ENCODE measurements around the gene PPP2R1A.
A peak's percentile ranks its signal among the peaks of the same experiment; 100 is the strongest.

The PPP2R1A gene

DNA sequence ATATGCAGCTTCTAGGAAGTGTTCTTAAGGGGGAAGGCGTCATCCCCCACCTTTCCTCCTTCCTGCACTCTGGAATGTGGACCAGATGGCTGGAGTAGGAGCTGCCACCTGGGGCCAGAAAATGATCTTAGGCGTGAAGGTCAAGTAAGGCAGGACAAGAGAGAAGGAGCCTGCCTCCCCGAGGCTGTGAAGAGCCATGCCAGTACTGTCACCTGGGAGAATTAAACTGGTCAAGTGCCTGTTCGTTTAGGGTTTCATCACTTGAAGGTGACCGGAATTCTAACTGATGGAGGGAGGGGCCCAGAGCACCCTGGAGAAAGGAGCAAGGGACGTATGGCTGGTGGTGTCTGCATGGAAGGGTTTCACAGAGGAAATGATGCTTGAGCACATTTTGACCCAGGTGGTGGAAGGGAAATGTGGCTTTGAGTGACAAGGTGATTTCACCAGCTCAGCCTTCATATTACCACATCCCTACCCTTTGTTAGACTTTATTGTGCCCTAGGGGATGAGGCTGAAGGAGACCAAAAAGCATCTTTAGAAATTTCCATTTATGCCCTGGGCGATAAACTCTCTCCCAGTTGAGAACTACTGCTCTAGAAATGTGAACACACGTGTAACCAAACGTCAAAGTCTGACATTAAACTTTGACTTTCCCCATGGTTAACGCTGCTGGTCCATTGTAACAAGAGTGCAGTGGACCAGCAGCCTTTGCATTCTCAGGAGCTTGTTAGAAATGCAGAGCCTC lies 37.5 kb downstream of the PPP2R1A start:
- no peaks in the 10 kb centered on the region for H3K4me1 ChIP-seq (ENCODE audit: control insufficient read depth, insufficient read depth, low read length)
- TF ChIP-seq ZNF302 (tag by site-specific recombination; IDR thresholded peaks at IDR 0.05; ENCODE audit: low read depth) (no peak), KLF10 (tag by site-specific recombination; IDR thresholded peaks at IDR 0.05) (no peak), ZNF529 (tag by site-specific recombination; IDR thresholded peaks at IDR 0.05; ENCODE audit: insufficient replicate concordance) (no peak), ZNF707 (tag by site-specific recombination; IDR thresholded peaks at IDR 0.05) (no peak), FEZF1 (tag by site-specific recombination; IDR thresholded peaks at IDR 0.05) (no peak), ZNF146 (tag by site-specific recombination; IDR thresholded peaks at IDR 0.05) (no peak), TCF7L2 (IDR thresholded peaks at IDR 0.05; ENCODE audit: borderline replicate concordance, low read depth, low read length) (no peak), ZNF37A (tag by site-specific recombination; IDR thresholded peaks at IDR 0.05) (no peak), GLI2 (tag by site-specific recombination; IDR thresholded peaks at IDR 0.05; ENCODE audit: borderline replicate concordance, low read depth) (no peak)
- H3K36me3 ChIP-seq (ENCODE audit: control insufficient read depth in 2 of 2, insufficient read depth in 1 of 2, low read length in 2 of 2), result peaks cover 59 to 66% of the 10 kb centered on the region in 2 experiments
- H3K4me3 ChIP-seq (ENCODE audit: low read depth, low read length), result no peak overlapping the region
- ChIA-PET CTCF (no interaction called here), POLR2A (interaction anchor here (1.4 kb wide), 1 partner anchor 38 kb away, joined by 3 read pairs; the partner anchor contains the start of gene PPP2R1A)
- no peaks in the 10 kb centered on the region for H3K9me3 ChIP-seq (ENCODE audit: control insufficient read depth, insufficient read depth, low read depth, low read length)
- H3K27ac ChIP-seq (ENCODE audit: extremely low read depth, low read depth, low read length), result no peak overlapping the region

DNA sequence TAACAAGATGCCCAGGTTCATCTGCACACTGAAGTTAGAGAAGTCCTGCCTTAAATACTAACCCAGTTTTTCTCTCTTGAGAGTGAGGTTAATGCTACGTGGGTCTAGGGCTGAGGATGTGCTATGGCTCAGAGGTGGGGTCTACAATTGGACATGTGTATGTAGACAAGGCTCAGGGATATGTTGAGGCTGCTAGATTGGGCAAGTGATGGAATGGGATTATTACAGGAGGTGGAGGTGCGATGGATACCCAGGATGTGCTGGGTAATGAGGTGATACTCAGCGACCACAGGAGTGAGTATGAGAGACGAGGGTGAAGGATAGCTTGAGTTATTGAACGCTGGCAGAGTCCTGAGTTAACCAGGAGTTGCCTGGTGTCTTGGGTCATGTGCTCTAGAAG lies 38.1 kb downstream of the PPP2R1A start:
- ChIA-PET POLR2A (no interaction called here), CTCF (no interaction called here)
- TF ChIP-seq ZNF777 (tag by site-specific recombination; IDR thresholded peaks at IDR 0.05; ENCODE audit: borderline replicate concordance), result no peak
- no peak for TF ChIP-seq ZBTB7A (tag by site-specific recombination; IDR thresholded peaks at IDR 0.05; ENCODE audit: low read depth)
- TF ChIP-seq ZNF146 (tag by site-specific recombination; IDR thresholded peaks at IDR 0.05), result no peak
- TF ChIP-seq ZNF140 (tag by site-specific recombination; IDR thresholded peaks at IDR 0.05), result no peak
- Histone ChIP-seq H3K27ac (ENCODE audit: extremely low read depth, low read depth, low read length) (peak overlapping the region; percentile 11; the same call in 1 of the 2 replicates), H3K4me1 (ENCODE audit: control insufficient read depth, insufficient read depth, low read length) (no peaks in the 10 kb centered on the region), H3K36me3 (ENCODE audit: control insufficient read depth in 2 of 2, insufficient read depth in 1 of 2, low read length in 2 of 2) (peaks cover 53 to 60% of the 10 kb centered on the region in 2 experiments), H3K9me3 (ENCODE audit: control insufficient read depth, insufficient read depth, low read depth, low read length) (no peaks in the 10 kb centered on the region), H3K4me3 (ENCODE audit: low read depth, low read length) (no peak overlapping the region)

DNA sequence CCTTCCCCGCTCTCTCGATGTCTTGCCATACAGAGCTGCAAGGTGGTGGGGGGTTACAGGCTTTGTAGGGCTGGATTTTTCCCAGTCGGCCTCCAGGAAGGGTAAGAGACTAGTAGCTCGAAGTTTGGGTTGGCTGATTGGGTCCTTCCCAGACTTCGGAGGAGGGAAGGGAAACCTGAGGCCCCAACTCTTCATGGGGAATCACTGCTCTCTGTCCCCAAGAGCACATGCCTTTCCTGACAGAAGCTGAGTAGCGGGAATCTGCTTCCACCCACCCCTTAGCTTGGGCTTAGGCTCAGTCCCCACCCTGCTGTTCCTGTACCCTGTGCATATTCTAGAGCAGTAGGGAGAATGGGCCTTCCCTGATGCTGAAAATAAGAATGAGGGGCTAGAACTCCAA lies 39.7 kb downstream of the PPP2R1A start:
- CTCF ChIA-PET, result interaction anchor here (0.6 to 1.3 kb wide), 2 partner anchors 8 to 21 kb away, joined by 4 to 8 read pairs; no protein-coding TSS in a partner anchor
- peaks cover 38 to 44% of the 10 kb centered on the region in 2 experiments for H3K36me3 ChIP-seq (ENCODE audit: control insufficient read depth in 2 of 2, insufficient read depth in 1 of 2, low read length in 2 of 2)
- H3K4me3 ChIP-seq (ENCODE audit: low read depth, low read length), result no peak overlapping the region
- H3K27ac ChIP-seq (ENCODE audit: extremely low read depth, low read depth, low read length), result no peak overlapping the region
- POLR2A ChIA-PET, result interaction anchor here (1.0 kb wide), 1 partner anchor 40 kb away, joined by 3 read pairs; the partner anchor contains the start of gene PPP2R1A
- no peak for TF ChIP-seq ZNF600 (tag by site-specific recombination; IDR thresholded peaks at IDR 0.05)
- no peak for TF ChIP-seq ZNF48 (tag by site-specific recombination; IDR thresholded peaks at IDR 0.05)
- no peak for TF ChIP-seq ZFP3 (tag by site-specific recombination; IDR thresholded peaks at IDR 0.05; ENCODE audit: low read depth)
- TF ChIP-seq ZNF777 (tag by site-specific recombination; IDR thresholded peaks at IDR 0.05; ENCODE audit: borderline replicate concordance), result no peak
- no peak for TF ChIP-seq EGR2 (tag by site-specific recombination; IDR thresholded peaks at IDR 0.05; ENCODE audit: low read depth)
- TF ChIP-seq, protein P1, sequence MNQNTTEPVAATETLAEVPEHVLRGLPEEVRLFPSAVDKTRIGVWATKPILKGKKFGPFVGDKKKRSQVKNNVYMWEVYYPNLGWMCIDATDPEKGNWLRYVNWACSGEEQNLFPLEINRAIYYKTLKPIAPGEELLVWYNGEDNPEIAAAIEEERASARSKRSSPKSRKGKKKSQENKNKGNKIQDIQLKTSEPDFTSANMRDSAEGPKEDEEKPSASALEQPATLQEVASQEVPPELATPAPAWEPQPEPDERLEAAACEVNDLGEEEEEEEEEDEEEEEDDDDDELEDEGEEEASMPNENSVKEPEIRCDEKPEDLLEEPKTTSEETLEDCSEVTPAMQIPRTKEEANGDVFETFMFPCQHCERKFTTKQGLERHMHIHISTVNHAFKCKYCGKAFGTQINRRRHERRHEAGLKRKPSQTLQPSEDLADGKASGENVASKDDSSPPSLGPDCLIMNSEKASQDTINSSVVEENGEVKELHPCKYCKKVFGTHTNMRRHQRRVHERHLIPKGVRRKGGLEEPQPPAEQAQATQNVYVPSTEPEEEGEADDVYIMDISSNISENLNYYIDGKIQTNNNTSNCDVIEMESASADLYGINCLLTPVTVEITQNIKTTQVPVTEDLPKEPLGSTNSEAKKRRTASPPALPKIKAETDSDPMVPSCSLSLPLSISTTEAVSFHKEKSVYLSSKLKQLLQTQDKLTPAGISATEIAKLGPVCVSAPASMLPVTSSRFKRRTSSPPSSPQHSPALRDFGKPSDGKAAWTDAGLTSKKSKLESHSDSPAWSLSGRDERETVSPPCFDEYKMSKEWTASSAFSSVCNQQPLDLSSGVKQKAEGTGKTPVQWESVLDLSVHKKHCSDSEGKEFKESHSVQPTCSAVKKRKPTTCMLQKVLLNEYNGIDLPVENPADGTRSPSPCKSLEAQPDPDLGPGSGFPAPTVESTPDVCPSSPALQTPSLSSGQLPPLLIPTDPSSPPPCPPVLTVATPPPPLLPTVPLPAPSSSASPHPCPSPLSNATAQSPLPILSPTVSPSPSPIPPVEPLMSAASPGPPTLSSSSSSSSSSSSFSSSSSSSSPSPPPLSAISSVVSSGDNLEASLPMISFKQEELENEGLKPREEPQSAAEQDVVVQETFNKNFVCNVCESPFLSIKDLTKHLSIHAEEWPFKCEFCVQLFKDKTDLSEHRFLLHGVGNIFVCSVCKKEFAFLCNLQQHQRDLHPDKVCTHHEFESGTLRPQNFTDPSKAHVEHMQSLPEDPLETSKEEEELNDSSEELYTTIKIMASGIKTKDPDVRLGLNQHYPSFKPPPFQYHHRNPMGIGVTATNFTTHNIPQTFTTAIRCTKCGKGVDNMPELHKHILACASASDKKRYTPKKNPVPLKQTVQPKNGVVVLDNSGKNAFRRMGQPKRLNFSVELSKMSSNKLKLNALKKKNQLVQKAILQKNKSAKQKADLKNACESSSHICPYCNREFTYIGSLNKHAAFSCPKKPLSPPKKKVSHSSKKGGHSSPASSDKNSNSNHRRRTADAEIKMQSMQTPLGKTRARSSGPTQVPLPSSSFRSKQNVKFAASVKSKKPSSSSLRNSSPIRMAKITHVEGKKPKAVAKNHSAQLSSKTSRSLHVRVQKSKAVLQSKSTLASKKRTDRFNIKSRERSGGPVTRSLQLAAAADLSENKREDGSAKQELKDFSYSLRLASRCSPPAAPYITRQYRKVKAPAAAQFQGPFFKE (tag by site-specific recombination; IDR thresholded peaks at IDR 0.05; ENCODE audit: borderline replicate concordance), result no peak
- TF ChIP-seq, protein P2, sequence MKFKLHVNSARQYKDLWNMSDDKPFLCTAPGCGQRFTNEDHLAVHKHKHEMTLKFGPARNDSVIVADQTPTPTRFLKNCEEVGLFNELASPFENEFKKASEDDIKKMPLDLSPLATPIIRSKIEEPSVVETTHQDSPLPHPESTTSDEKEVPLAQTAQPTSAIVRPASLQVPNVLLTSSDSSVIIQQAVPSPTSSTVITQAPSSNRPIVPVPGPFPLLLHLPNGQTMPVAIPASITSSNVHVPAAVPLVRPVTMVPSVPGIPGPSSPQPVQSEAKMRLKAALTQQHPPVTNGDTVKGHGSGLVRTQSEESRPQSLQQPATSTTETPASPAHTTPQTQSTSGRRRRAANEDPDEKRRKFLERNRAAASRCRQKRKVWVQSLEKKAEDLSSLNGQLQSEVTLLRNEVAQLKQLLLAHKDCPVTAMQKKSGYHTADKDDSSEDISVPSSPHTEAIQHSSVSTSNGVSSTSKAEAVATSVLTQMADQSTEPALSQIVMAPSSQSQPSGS (tag by site-specific recombination; IDR thresholded peaks at IDR 0.05; ENCODE audit: low read depth), result no peak
- no peak for TF ChIP-seq BCL11A (tag by site-specific recombination; IDR thresholded peaks at IDR 0.05; ENCODE audit: low read depth)
- no peak for TF ChIP-seq ZNF404 (tag by site-specific recombination; IDR thresholded peaks at IDR 0.05)
- TF ChIP-seq, protein P3, sequence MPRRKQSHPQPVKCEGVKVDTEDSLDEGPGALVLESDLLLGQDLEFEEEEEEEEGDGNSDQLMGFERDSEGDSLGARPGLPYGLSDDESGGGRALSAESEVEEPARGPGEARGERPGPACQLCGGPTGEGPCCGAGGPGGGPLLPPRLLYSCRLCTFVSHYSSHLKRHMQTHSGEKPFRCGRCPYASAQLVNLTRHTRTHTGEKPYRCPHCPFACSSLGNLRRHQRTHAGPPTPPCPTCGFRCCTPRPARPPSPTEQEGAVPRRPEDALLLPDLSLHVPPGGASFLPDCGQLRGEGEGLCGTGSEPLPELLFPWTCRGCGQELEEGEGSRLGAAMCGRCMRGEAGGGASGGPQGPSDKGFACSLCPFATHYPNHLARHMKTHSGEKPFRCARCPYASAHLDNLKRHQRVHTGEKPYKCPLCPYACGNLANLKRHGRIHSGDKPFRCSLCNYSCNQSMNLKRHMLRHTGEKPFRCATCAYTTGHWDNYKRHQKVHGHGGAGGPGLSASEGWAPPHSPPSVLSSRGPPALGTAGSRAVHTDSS (tag by site-specific recombination; IDR thresholded peaks at IDR 0.05), result no peak
- no peak for TF ChIP-seq BCL11B (tag by site-specific recombination; IDR thresholded peaks at IDR 0.05; ENCODE audit: low read depth)
- no peaks in the 10 kb centered on the region for H3K4me1 ChIP-seq (ENCODE audit: control insufficient read depth, insufficient read depth, low read length)
- no peaks in the 10 kb centered on the region for H3K9me3 ChIP-seq (ENCODE audit: control insufficient read depth, insufficient read depth, low read depth, low read length)
